Measurements from ENCODE around the gene SLC1A7. TPM values are rescaled to one million over a fixed set of nuclear protein-coding genes. Genes with fewer than 3 reads are reported as not detected.

Gene SLC1A7
- total and polyA plus RNA-seq, 2 experiments from 2014 or later, result not detected

DNA sequence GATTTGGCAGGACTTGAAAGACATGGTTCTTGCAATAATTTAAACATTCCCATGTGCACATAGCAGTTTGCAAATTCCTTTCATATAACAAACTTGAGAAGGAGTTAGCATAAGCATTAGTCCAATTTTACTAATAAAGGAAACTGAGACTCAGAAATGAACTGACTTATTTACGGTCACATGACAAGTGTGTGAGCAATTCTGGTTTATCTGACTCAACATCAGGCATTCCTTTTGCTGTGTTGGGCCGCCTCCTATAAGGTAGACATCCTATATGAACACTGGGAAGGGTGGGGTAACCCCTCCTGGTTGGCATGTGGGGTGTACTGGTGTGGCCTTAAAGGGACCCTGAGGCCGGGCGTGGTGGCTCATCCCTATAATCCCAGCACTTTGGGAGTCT is 45.7 kb upstream of the SLC1A7 start:
- Histone ChIP-seq H3K4me2 (no peak overlapping the region), H3F3A (replicated peaks; ENCODE audit: low read depth) (no peaks in the 10 kb centered on the region), H3K79me2 (replicated peaks; ENCODE audit: insufficient read depth) (no peaks in the 10 kb centered on the region), H3K4me1 (ENCODE audit: insufficient read depth) (no peaks in the 10 kb centered on the region), H2AFZ (no peak overlapping the region), H4K20me1 (replicated peaks; ENCODE audit: insufficient read depth) (no peaks in the 10 kb centered on the region), H3K4me3 (no peak overlapping the region), H3K9me2 (ENCODE audit: insufficient read depth) (no peaks in the 10 kb centered on the region), H3K36me3 (ENCODE audit: insufficient read depth) (no peaks in the 10 kb centered on the region), H3K27ac (ENCODE audit: low read depth) (no peak overlapping the region), H3K27me3 (ENCODE audit: insufficient read depth) (no peaks in the 10 kb centered on the region)
- Mint-ChIP-seq H3K27me3 (ENCODE audit: insufficient read depth, low read depth, poor library complexity) (peaks cover 2% of the 10 kb centered on the region), H3K36me3 (ENCODE audit: low read depth) (no peaks in the 10 kb centered on the region), H3K4me1 (peaks cover 8% of the 10 kb centered on the region; the same call in 2 of the 3 replicates), H3K27ac (no peak overlapping the region), H3K9me3 (no peaks in the 10 kb centered on the region; the same call in 2 of the 3 replicates), H3K4me3 (no peak overlapping the region)
- ATAC-seq, result no peak
- DNase-seq (ENCODE audit: low spot score), result no peak
- TF ChIP-seq ZNF331 (CRISPR knock-in tag; IDR thresholded peaks at IDR 0.05; ENCODE audit: low read depth) (no peak), CREB1 (CRISPR knock-in tag; IDR thresholded peaks at IDR 0.05; ENCODE audit: low read depth) (no peak), ZNF114 (CRISPR knock-in tag; IDR thresholded peaks at IDR 0.05) (no peak), POLR2AphosphoS5 (IDR thresholded peaks at IDR 0.05; ENCODE audit: low read depth) (no peak), JUNB (IDR thresholded peaks at IDR 0.05; ENCODE audit: unreplicated experiment) (no peak), EZH2phosphoT487 (IDR thresholded peaks at IDR 0.05; ENCODE audit: unreplicated experiment) (no peak), STAT1 (IDR thresholded peaks at IDR 0.05; ENCODE audit: unreplicated experiment) (no peak), EZH2 (IDR thresholded peaks at IDR 0.05; ENCODE audit: low read depth, unreplicated experiment) (no peak), NANOG (IDR thresholded peaks at IDR 0.05; ENCODE audit: borderline replicate concordance) (no peak)
- TF ChIP-seq, protein P1, sequence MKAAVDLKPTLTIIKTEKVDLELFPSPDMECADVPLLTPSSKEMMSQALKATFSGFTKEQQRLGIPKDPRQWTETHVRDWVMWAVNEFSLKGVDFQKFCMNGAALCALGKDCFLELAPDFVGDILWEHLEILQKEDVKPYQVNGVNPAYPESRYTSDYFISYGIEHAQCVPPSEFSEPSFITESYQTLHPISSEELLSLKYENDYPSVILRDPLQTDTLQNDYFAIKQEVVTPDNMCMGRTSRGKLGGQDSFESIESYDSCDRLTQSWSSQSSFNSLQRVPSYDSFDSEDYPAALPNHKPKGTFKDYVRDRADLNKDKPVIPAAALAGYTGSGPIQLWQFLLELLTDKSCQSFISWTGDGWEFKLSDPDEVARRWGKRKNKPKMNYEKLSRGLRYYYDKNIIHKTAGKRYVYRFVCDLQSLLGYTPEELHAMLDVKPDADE (IDR thresholded peaks at IDR 0.05), result no peak
- TF ChIP-seq, protein P2, sequence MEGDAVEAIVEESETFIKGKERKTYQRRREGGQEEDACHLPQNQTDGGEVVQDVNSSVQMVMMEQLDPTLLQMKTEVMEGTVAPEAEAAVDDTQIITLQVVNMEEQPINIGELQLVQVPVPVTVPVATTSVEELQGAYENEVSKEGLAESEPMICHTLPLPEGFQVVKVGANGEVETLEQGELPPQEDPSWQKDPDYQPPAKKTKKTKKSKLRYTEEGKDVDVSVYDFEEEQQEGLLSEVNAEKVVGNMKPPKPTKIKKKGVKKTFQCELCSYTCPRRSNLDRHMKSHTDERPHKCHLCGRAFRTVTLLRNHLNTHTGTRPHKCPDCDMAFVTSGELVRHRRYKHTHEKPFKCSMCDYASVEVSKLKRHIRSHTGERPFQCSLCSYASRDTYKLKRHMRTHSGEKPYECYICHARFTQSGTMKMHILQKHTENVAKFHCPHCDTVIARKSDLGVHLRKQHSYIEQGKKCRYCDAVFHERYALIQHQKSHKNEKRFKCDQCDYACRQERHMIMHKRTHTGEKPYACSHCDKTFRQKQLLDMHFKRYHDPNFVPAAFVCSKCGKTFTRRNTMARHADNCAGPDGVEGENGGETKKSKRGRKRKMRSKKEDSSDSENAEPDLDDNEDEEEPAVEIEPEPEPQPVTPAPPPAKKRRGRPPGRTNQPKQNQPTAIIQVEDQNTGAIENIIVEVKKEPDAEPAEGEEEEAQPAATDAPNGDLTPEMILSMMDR (conservative IDR thresholded peaks at IDR 0.05; ENCODE audit: low read depth in 2 of 2), result no peak
- TF ChIP-seq, protein P3, sequence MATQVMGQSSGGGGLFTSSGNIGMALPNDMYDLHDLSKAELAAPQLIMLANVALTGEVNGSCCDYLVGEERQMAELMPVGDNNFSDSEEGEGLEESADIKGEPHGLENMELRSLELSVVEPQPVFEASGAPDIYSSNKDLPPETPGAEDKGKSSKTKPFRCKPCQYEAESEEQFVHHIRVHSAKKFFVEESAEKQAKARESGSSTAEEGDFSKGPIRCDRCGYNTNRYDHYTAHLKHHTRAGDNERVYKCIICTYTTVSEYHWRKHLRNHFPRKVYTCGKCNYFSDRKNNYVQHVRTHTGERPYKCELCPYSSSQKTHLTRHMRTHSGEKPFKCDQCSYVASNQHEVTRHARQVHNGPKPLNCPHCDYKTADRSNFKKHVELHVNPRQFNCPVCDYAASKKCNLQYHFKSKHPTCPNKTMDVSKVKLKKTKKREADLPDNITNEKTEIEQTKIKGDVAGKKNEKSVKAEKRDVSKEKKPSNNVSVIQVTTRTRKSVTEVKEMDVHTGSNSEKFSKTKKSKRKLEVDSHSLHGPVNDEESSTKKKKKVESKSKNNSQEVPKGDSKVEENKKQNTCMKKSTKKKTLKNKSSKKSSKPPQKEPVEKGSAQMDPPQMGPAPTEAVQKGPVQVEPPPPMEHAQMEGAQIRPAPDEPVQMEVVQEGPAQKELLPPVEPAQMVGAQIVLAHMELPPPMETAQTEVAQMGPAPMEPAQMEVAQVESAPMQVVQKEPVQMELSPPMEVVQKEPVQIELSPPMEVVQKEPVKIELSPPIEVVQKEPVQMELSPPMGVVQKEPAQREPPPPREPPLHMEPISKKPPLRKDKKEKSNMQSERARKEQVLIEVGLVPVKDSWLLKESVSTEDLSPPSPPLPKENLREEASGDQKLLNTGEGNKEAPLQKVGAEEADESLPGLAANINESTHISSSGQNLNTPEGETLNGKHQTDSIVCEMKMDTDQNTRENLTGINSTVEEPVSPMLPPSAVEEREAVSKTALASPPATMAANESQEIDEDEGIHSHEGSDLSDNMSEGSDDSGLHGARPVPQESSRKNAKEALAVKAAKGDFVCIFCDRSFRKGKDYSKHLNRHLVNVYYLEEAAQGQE (IDR thresholded peaks at IDR 0.05; ENCODE audit: unreplicated experiment), result no peak
- TF ChIP-seq, protein P4, sequence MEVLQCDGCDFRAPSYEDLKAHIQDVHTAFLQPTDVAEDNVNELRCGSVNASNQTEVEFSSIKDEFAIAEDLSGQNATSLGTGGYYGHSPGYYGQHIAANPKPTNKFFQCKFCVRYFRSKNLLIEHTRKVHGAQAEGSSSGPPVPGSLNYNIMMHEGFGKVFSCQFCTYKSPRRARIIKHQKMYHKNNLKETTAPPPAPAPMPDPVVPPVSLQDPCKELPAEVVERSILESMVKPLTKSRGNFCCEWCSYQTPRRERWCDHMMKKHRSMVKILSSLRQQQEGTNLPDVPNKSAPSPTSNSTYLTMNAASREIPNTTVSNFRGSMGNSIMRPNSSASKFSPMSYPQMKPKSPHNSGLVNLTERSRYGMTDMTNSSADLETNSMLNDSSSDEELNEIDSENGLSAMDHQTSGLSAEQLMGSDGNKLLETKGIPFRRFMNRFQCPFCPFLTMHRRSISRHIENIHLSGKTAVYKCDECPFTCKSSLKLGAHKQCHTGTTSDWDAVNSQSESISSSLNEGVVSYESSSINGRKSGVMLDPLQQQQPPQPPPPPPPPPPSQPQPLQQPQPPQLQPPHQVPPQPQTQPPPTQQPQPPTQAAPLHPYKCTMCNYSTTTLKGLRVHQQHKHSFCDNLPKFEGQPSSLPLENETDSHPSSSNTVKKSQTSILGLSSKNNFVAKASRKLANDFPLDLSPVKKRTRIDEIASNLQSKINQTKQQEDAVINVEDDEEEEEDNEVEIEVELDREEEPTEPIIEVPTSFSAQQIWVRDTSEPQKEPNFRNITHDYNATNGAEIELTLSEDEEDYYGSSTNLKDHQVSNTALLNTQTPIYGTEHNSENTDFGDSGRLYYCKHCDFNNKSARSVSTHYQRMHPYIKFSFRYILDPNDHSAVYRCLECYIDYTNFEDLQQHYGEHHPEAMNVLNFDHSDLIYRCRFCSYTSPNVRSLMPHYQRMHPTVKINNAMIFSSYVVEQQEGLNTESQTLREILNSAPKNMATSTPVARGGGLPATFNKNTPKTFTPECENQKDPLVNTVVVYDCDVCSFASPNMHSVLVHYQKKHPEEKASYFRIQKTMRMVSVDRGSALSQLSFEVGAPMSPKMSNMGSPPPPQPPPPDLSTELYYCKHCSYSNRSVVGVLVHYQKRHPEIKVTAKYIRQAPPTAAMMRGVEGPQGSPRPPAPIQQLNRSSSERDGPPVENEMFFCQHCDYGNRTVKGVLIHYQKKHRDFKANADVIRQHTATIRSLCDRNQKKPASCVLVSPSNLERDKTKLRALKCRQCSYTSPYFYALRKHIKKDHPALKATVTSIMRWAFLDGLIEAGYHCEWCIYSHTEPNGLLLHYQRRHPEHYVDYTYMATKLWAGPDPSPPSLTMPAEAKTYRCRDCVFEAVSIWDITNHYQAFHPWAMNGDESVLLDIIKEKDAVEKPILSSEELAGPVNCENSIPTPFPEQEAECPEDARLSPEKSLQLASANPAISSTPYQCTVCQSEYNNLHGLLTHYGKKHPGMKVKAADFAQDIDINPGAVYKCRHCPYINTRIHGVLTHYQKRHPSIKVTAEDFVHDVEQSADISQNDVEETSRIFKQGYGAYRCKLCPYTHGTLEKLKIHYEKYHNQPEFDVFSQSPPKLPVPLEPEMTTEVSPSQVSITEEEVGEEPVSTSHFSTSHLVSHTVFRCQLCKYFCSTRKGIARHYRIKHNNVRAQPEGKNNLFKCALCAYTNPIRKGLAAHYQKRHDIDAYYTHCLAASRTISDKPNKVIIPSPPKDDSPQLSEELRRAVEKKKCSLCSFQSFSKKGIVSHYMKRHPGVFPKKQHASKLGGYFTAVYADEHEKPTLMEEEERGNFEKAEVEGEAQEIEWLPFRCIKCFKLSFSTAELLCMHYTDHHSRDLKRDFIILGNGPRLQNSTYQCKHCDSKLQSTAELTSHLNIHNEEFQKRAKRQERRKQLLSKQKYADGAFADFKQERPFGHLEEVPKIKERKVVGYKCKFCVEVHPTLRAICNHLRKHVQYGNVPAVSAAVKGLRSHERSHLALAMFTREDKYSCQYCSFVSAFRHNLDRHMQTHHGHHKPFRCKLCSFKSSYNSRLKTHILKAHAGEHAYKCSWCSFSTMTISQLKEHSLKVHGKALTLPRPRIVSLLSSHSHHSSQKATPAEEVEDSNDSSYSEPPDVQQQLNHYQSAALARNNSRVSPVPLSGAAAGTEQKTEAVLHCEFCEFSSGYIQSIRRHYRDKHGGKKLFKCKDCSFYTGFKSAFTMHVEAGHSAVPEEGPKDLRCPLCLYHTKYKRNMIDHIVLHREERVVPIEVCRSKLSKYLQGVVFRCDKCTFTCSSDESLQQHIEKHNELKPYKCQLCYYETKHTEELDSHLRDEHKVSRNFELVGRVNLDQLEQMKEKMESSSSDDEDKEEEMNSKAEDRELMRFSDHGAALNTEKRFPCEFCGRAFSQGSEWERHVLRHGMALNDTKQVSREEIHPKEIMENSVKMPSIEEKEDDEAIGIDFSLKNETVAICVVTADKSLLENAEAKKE (CRISPR knock-in tag; IDR thresholded peaks at IDR 0.05), result no peak
